ENCODE measurements around the gene NLGN4X. TPM values are rescaled to one million over a fixed set of nuclear protein-coding genes. Genes with fewer than 3 reads are reported as not detected.

The NLGN4X gene
- total RNA-seq, 1 experiment from 2014 or later = 0.05 TPM

DNA sequence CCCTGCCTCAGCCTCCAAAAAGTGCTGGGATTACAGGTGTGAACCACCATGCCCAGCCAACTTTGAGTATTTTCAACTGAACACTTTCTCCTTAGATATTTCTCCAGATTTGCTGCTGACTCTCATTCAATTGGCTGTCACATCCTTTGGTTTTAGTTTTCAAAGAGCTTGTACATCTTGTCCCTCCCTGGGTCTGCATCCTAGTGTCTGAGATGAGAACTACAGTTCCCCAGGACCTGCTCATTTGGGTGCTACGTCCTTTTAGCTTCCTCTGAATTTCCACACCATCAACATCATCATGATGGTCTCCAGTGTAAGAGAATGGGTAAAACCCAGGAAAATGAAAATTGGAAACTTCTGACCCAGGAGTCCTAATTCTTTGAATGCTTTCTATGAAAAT lies 312.9 kb downstream of the NLGN4X start:
- TF ChIP-seq EGR1 (IDR thresholded peaks at IDR 0.05; ENCODE audit: low read depth) = no peak
- no peak for TF ChIP-seq RAD21 (IDR thresholded peaks at IDR 0.05; ENCODE audit: low read depth)
- no peak for TF ChIP-seq ELF1 (IDR thresholded peaks at IDR 0.05; ENCODE audit: borderline replicate concordance, low read depth)
- TF ChIP-seq SRF (IDR thresholded peaks at IDR 0.05; ENCODE audit: low read depth) = no peak
- Histone ChIP-seq H3K27ac (ENCODE audit: low read depth, low read length) (no peak overlapping the region), H3K9ac (ENCODE audit: low read length) (no peak overlapping the region), H3K4me2 (ENCODE audit: low read length) (no peak overlapping the region), H3K27me3 (ENCODE audit: insufficient read depth, low read length) (no peaks in the 10 kb centered on the region), H2AFZ (ENCODE audit: low read depth, low read length, poor library complexity, severe bottlenecking) (no peak overlapping the region), H3K9me3 (ENCODE audit: control insufficient read depth in 1 of 2, insufficient read depth in 1 of 2, low read depth in 1 of 2, low read length in 2 of 2) (no peaks in the 10 kb centered on the region), H3K9me2 (ENCODE audit: insufficient read depth) (no peaks in the 10 kb centered on the region), H3K4me3 (replicated peaks in 1 of 2; ENCODE audit: low read depth in 1 of 2, low read length in 2 of 2) (no peak overlapping the region), H3K4me1 (ENCODE audit: control insufficient read depth in 1 of 2, insufficient read depth in 2 of 2, low read length in 2 of 2) (no peaks in the 10 kb centered on the region), H4K20me1 (ENCODE audit: insufficient read depth) (no peaks in the 10 kb centered on the region), H3K79me2 (ENCODE audit: insufficient read depth, low read length) (no peaks in the 10 kb centered on the region), H3K36me3 (ENCODE audit: control insufficient read depth in 1 of 2, insufficient read depth in 2 of 2, low read length in 2 of 2) (no peaks in the 10 kb centered on the region)
- intact Hi-C loops (cut with micrococcal nuclease) = no loop called here
- ATAC-seq (no peak), DNase-seq (ENCODE audit: low read depth, low spot score) (no peak)
- RAD21 ChIA-PET (ENCODE audit: low non-redundant PET in 1 of 2, low total read pairs in 2 of 2, uncharacterized antibody in 2 of 2, unreplicated experiment in 2 of 2) = no interaction called here
- CTCF ChIA-PET = no interaction called here
- POLR2A ChIA-PET = no interaction called here
- BruUV-seq (replicated peaks) = no TSS peak

DNA sequence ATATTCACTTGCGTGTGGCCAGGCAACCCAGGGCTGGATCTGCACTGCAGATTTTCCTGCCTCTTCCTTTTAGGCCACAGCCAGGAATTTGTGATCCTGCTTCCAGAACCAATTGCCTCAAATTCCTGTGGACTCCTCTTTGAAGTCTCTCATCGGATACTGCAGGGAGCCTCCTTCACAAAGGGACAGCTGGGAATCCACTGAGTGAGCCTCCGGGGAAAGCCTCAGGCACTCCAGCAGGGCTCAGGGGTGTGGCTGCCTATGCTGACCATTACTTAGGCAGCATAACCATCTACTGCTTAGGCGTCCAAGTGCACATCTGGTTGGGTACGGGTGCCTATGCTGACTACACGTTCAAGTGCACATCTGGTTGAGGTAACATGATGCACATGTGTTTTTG lies 321.5 kb downstream of the NLGN4X start:
- Histone ChIP-seq H3K79me2 (ENCODE audit: insufficient read depth, low read length) (no peaks in the 10 kb centered on the region), H3K9ac (ENCODE audit: low read length) (no peak overlapping the region), H3K4me1 (ENCODE audit: control insufficient read depth in 1 of 2, insufficient read depth in 2 of 2, low read length in 2 of 2) (no peaks in the 10 kb centered on the region), H3K4me3 (replicated peaks in 1 of 2; ENCODE audit: low read depth in 1 of 2, low read length in 2 of 2) (no peak overlapping the region), H3K27ac (ENCODE audit: low read depth, low read length) (no peak overlapping the region), H2AFZ (ENCODE audit: low read depth, low read length, poor library complexity, severe bottlenecking) (no peak overlapping the region), H3K27me3 (ENCODE audit: insufficient read depth, low read length) (no peaks in the 10 kb centered on the region), H3K9me2 (ENCODE audit: insufficient read depth) (no peaks in the 10 kb centered on the region), H3K9me3 (ENCODE audit: control insufficient read depth in 1 of 2, insufficient read depth in 1 of 2, low read depth in 1 of 2, low read length in 2 of 2) (no peaks in the 10 kb centered on the region), H3K4me2 (ENCODE audit: low read length) (no peak overlapping the region), H3K36me3 (ENCODE audit: control insufficient read depth in 1 of 2, insufficient read depth in 2 of 2, low read length in 2 of 2) (no peaks in the 10 kb centered on the region), H4K20me1 (ENCODE audit: insufficient read depth) (no peaks in the 10 kb centered on the region)
- DNase-seq (ENCODE audit: low read depth, low spot score) (no peak), ATAC-seq (no peak)
- no peak for TF ChIP-seq EGR1 (IDR thresholded peaks at IDR 0.05; ENCODE audit: low read depth)
- TF ChIP-seq, protein P1, sequence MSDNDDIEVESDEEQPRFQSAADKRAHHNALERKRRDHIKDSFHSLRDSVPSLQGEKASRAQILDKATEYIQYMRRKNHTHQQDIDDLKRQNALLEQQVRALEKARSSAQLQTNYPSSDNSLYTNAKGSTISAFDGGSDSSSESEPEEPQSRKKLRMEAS (IDR thresholded peaks at IDR 0.05) = no peak
- no peak for TF ChIP-seq ZNF274 (IDR thresholded peaks at IDR 0.05; ENCODE audit: low read depth, low read length)
- TF ChIP-seq, protein P2, sequence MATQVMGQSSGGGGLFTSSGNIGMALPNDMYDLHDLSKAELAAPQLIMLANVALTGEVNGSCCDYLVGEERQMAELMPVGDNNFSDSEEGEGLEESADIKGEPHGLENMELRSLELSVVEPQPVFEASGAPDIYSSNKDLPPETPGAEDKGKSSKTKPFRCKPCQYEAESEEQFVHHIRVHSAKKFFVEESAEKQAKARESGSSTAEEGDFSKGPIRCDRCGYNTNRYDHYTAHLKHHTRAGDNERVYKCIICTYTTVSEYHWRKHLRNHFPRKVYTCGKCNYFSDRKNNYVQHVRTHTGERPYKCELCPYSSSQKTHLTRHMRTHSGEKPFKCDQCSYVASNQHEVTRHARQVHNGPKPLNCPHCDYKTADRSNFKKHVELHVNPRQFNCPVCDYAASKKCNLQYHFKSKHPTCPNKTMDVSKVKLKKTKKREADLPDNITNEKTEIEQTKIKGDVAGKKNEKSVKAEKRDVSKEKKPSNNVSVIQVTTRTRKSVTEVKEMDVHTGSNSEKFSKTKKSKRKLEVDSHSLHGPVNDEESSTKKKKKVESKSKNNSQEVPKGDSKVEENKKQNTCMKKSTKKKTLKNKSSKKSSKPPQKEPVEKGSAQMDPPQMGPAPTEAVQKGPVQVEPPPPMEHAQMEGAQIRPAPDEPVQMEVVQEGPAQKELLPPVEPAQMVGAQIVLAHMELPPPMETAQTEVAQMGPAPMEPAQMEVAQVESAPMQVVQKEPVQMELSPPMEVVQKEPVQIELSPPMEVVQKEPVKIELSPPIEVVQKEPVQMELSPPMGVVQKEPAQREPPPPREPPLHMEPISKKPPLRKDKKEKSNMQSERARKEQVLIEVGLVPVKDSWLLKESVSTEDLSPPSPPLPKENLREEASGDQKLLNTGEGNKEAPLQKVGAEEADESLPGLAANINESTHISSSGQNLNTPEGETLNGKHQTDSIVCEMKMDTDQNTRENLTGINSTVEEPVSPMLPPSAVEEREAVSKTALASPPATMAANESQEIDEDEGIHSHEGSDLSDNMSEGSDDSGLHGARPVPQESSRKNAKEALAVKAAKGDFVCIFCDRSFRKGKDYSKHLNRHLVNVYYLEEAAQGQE (IDR thresholded peaks at IDR 0.05; ENCODE audit: low read depth) = no peak
- no peak for TF ChIP-seq ZFX (IDR thresholded peaks at IDR 0.05)
- TF ChIP-seq TCF7L2 (IDR thresholded peaks at IDR 0.05; ENCODE audit: borderline replicate concordance, extremely low read depth, insufficient read depth, insufficient read length) = no peak
- no peak for TF ChIP-seq POLR2AphosphoS5 (IDR thresholded peaks at IDR 0.05; ENCODE audit: low read depth, low read length)
- TF ChIP-seq YY1 (IDR thresholded peaks at IDR 0.05; ENCODE audit: extremely low read depth, insufficient replicate concordance, low read depth, low read length) = no peak
- no peak for TF ChIP-seq CTCF (IDR thresholded peaks at IDR 0.05 in 2 of 3, conservative IDR thresholded peaks at IDR 0.05 in 1 of 3; ENCODE audit: borderline replicate concordance in 1 of 3, insufficient read depth in 1 of 3, low read depth in 2 of 3, low read length in 2 of 3)
- TF ChIP-seq SRF (IDR thresholded peaks at IDR 0.05; ENCODE audit: low read depth) = no peak
- no peak for TF ChIP-seq FOSL1 (IDR thresholded peaks at IDR 0.05; ENCODE audit: low read depth)
- no peak for TF ChIP-seq CBX3 (IDR thresholded peaks at IDR 0.05; ENCODE audit: low read depth)
- TF ChIP-seq EZH2 (IDR thresholded peaks at IDR 0.05) = no peak
- no TSS peak for BruUV-seq (replicated peaks)
- intact Hi-C loops (cut with micrococcal nuclease) = no loop called here
- ChIA-PET POLR2A (no interaction called here), RAD21 (ENCODE audit: low non-redundant PET in 1 of 2, low total read pairs in 2 of 2, uncharacterized antibody in 2 of 2, unreplicated experiment in 2 of 2) (no interaction called here), CTCF (no interaction called here)

All from HCT116 (cell line).